K562 (cell line): ENCODE results near the gene TSGA10IP. TPM values are rescaled to one million over a fixed set of nuclear protein-coding genes. Genes with fewer than 3 reads are reported as not detected.

Experiments
- FIP1L1 ChIP-seq: fragments of 200-400 bp; formaldehyde crosslinking; IDR thresholded peaks from 2 replicates; pipeline ENCODE4 v1.6.1; 2018; ENCODE audit warnings: mild to moderate bottlenecking, low read depth, low read length; ENCODE audit not compliant: poor library complexity, severe bottlenecking
- FUS ChIP-seq: fragments of 200-400 bp; formaldehyde crosslinking; optimal IDR thresholded peaks from 2 replicates; pipeline ENCODE3; 2017; ENCODE audit warnings: low read depth, low read length
- HDAC1 ChIP-seq, 2 experiments: fragments of 450-650 bp; IDR thresholded peaks; 2 replicates each; pipeline ENCODE4 v1.6.1; 2016 to 2017; ENCODE audit warnings: inconsistent platforms in 1 of 2, mild to moderate bottlenecking in 1 of 2, moderate library complexity in 1 of 2
- HDAC8 ChIP-seq: fragments of 450-650 bp; IDR thresholded peaks from 2 replicates; pipeline ENCODE4 v1.6.1; 2016; ENCODE audit warnings: mild to moderate bottlenecking, missing genetic modification characterization, moderate library complexity, missing compliant biosample characterization
- HNRNPK ChIP-seq: fragments of 200-400 bp; formaldehyde crosslinking; IDR thresholded peaks from one replicate; pipeline ENCODE4 v1.6.1; 2018; ENCODE audit warnings: mild to moderate bottlenecking, low read depth, low read length; ENCODE audit not compliant: poor library complexity, severe bottlenecking
- HOXB6 ChIP-seq: fragments of 250-450 bp; sonication (Bioruptor Pico); IDR thresholded peaks from 2 replicates; pipeline ENCODE4 v1.5.1; 2022; ENCODE audit warnings: mild to moderate bottlenecking, borderline replicate concordance
- NFIC ChIP-seq: fragments of 450-650 bp; IDR thresholded peaks from 2 replicates; pipeline ENCODE4 v1.6.1; 2017; ENCODE audit warnings: mild to moderate bottlenecking, inconsistent platforms
- PHF20 ChIP-seq: fragments of 450-650 bp; IDR thresholded peaks from 2 replicates; pipeline ENCODE4 v1.6.1; 2018; ENCODE audit not compliant: partially characterized antibody
- POLR2AphosphoS2 ChIP-seq: IDR thresholded peaks from 2 replicates; pipeline ENCODE4 v1.6.1; 2012; ENCODE audit warnings: low read length, improper control_type of control experiment
- RUNX1 ChIP-seq: sonication (generic); IDR thresholded peaks from 2 replicates; pipeline ENCODE4 v1.6.1; 2016; ENCODE audit warnings: antibody characterized with exemption, low read depth
- SMARCA5 ChIP-seq: fragments of 450-650 bp; IDR thresholded peaks from 2 replicates; pipeline ENCODE4 v1.6.1; 2016
- SMC3 ChIP-seq: conservative IDR thresholded peaks from 2 replicates; pipeline ENCODE4 v1.6.1; 2011; ENCODE audit warnings: low read depth, low read length, improper control_type of control experiment; ENCODE audit not compliant: insufficient read depth
- SNIP1 ChIP-seq: fragments of 450-650 bp; IDR thresholded peaks from 2 replicates; pipeline ENCODE4 v1.7.1; 2017; ENCODE audit warnings: low read depth, mild to moderate bottlenecking
- TBL1XR1 ChIP-seq, 2 experiments: IDR thresholded peaks; 2 replicates each; pipeline ENCODE4 v1.6.1; 2012; ENCODE audit warnings: improper control_type of control experiment in 2 of 2, low read length in 2 of 2, mild to moderate bottlenecking in 1 of 2
- ZNF184 ChIP-seq: sonication (generic); formaldehyde crosslinking; IDR thresholded peaks from 2 replicates; pipeline ENCODE4 v1.5.0; 2020; ENCODE audit warnings: missing genetic modification reagents
- ZNF583 ChIP-seq: fragments of 250-450 bp; sonication (Bioruptor Pico); IDR thresholded peaks from 2 replicates; pipeline ENCODE4 v1.4.0; 2020
- ZNF764 ChIP-seq: fragments of 250-450 bp; sonication (Bioruptor Pico); IDR thresholded peaks from 2 replicates; pipeline ENCODE4 v1.4.0; 2020; ENCODE audit warnings: low read depth, mild to moderate bottlenecking, moderate library complexity
- ZNF780A ChIP-seq: fragments of 250-450 bp; sonication (Bioruptor Pico); IDR thresholded peaks from 2 replicates; pipeline ENCODE4 v1.5.0; 2021; ENCODE audit warnings: mild to moderate bottlenecking
- polyA plus RNA-seq, 8 experiments: library from polyadenylated mRNA; depleted of rRNA in 4 of 8; stranded (reverse) in 5 of 8; unstranded in 3 of 8; fragments of >200 nt; fragmentation: Nextera tagmentation in 2 of 8; fragmentation: Illumina TruSeq in 1 of 8; extraction: Ambion mirVana in 2 of 8; extraction: Trizol in 1 of 8; gene quantifications; 2 replicates each; pipeline versions ENCODE4 v1.2.1 to v1.2.3, GENCODE V29; 2011 to 2014; ENCODE audit warnings: inconsistent platforms in 1 of 8, missing spikeins in 1 of 8
- total RNA-seq, 7 experiments: library from RNA; depleted of rRNA in 6 of 7; stranded (reverse); fragments of >200 nt in 6 of 7; fragmentation: Illumina TruSeq in 2 of 7; extraction: Trizol in 2 of 7; gene quantifications; 2 replicates each; pipeline versions ENCODE4 v1.2.1 to v1.2.3, GENCODE V29; 2011 to 2021; ENCODE audit warnings: low replicate concordance in 1 of 7
- TF ChIP-seq, protein P1 (sequence below): sonication (generic); formaldehyde crosslinking; IDR thresholded peaks from 2 replicates; pipeline ENCODE4 v1.5.0; 2020; ENCODE audit warnings: missing genetic modification reagents
- TF ChIP-seq, protein P2 (sequence below): fragments of 250-450 bp; sonication (Bioruptor Pico); IDR thresholded peaks from 2 replicates; pipeline ENCODE4 v1.5.0; 2021; ENCODE audit warnings: mild to moderate bottlenecking, borderline replicate concordance
- TF ChIP-seq, protein P3 (sequence below): fragments of 450-650 bp; IDR thresholded peaks from 2 replicates; pipeline ENCODE4 v1.7.0; 2016; ENCODE audit warnings: borderline replicate concordance
- TF ChIP-seq, protein P4 (sequence below): sonication (generic); IDR thresholded peaks from 2 replicates; pipeline ENCODE4 v1.6.1; 2016

Gene TSGA10IP
- total and polyA plus RNA-seq, 9 of the 15 experiments (the other 6 are each of a cell fraction or from before 2014, with no cell fraction given) = not detected

DNA sequence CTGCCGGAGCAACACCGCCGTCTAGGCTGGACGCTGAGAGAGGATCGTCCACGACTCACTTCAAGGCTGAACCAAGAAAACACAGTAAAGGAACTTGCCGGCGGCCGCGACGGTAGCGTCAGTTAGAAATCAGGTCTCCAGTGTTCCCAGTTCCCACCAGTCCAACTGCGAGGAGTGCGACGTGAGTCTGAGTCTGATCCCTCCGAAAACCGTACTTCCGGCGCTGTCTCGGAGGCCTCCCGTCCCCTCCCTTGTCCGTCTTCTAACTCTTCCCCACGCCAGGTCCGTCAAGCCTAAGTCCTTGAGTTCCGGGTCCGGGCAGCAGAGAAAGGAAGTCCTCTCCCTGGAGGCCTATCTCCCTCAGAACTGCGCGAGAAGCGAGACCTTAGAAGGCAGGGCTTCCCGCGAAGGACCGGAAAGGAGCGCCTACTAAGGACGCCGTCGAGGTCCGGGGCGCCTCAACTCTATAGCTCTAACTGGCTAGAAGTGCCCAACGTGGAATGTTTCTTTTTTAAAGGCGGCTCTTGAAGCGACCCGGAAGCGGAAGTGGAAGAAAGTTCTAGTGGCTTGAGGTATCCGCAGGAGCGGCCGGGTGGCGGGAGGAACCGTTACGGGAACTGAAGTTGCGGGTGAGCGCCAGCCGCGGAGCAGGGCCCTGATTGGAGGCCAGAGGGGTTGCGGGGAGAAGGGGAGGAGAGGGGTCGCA is 56.8 kb downstream of the TSGA10IP start, which contains the start of the genes BANF1 and EIF1AD (continued):
- TF ChIP-seq NFIC = peak; percentile 76
- TF ChIP-seq SMARCA5 = no peak
- no peak for TF ChIP-seq ZNF583 (CRISPR knock-in tag)
- TF ChIP-seq ZNF184 (CRISPR knock-in tag) = no peak
- peak; percentile 99 for TF ChIP-seq PHF20
- no peak for TF ChIP-seq HOXB6 (CRISPR knock-in tag)
- TF ChIP-seq, protein P1, sequence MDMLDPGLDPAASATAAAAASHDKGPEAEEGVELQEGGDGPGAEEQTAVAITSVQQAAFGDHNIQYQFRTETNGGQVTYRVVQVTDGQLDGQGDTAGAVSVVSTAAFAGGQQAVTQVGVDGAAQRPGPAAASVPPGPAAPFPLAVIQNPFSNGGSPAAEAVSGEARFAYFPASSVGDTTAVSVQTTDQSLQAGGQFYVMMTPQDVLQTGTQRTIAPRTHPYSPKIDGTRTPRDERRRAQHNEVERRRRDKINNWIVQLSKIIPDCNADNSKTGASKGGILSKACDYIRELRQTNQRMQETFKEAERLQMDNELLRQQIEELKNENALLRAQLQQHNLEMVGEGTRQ (CRISPR knock-in tag) = no peak
- TF ChIP-seq ZNF780A = no peak
- no peak for TF ChIP-seq ZNF764 (CRISPR knock-in tag)
- TF ChIP-seq POLR2AphosphoS2 = peak; percentile 59; the same call in 1 of the 2 replicates
- TF ChIP-seq SMC3 = 0 out of 2 replicates have a peak, but pooled peaks have one; percentile 3
- TF ChIP-seq HNRNPK = no peak
- peak; percentile 74 to 89; a peak in 3 of 4 replicates for TF ChIP-seq TBL1XR1 (IDR thresholded peaks at IDR 0.05; ENCODE audit: low read length in 2 of 2)
- TF ChIP-seq RUNX1 = peak; percentile 64; the same call in 1 of the 2 replicates
- peak; percentile 26 to 89; a peak in 3 of 4 replicates for TF ChIP-seq HDAC1 (IDR thresholded peaks at IDR 0.05)
- TF ChIP-seq, protein P2, sequence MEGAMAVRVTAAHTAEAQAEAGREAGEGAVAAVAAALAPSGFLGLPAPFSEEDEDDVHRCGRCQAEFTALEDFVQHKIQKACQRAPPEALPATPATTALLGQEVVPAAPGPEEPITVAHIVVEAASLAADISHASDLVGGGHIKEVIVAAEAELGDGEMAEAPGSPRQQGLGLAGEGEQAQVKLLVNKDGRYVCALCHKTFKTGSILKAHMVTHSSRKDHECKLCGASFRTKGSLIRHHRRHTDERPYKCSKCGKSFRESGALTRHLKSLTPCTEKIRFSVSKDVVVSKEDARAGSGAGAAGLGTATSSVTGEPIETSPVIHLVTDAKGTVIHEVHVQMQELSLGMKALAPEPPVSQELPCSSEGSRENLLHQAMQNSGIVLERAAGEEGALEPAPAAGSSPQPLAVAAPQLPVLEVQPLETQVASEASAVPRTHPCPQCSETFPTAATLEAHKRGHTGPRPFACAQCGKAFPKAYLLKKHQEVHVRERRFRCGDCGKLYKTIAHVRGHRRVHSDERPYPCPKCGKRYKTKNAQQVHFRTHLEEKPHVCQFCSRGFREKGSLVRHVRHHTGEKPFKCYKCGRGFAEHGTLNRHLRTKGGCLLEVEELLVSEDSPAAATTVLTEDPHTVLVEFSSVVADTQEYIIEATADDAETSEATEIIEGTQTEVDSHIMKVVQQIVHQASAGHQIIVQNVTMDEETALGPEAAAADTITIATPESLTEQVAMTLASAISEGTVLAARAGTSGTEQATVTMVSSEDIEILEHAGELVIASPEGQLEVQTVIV = no peak
- no peak for TF ChIP-seq HDAC8 (tag)
- TF ChIP-seq, protein P3, sequence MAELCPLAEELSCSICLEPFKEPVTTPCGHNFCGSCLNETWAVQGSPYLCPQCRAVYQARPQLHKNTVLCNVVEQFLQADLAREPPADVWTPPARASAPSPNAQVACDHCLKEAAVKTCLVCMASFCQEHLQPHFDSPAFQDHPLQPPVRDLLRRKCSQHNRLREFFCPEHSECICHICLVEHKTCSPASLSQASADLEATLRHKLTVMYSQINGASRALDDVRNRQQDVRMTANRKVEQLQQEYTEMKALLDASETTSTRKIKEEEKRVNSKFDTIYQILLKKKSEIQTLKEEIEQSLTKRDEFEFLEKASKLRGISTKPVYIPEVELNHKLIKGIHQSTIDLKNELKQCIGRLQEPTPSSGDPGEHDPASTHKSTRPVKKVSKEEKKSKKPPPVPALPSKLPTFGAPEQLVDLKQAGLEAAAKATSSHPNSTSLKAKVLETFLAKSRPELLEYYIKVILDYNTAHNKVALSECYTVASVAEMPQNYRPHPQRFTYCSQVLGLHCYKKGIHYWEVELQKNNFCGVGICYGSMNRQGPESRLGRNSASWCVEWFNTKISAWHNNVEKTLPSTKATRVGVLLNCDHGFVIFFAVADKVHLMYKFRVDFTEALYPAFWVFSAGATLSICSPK = no peak
- peak; percentile 46; the same call in 1 of the 2 replicates for TF ChIP-seq SNIP1
- TF ChIP-seq FUS = no peak
- TF ChIP-seq FIP1L1 = peak; percentile 60
- TF ChIP-seq, protein P4, sequence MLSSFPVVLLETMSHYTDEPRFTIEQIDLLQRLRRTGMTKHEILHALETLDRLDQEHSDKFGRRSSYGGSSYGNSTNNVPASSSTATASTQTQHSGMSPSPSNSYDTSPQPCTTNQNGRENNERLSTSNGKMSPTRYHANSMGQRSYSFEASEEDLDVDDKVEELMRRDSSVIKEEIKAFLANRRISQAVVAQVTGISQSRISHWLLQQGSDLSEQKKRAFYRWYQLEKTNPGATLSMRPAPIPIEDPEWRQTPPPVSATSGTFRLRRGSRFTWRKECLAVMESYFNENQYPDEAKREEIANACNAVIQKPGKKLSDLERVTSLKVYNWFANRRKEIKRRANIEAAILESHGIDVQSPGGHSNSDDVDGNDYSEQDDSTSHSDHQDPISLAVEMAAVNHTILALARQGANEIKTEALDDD = no peak
